ENCODE data around the gene CIAO1. TPM values are rescaled to one million over a fixed set of nuclear protein-coding genes. Genes with fewer than 3 reads are reported as not detected.

Gene CIAO1
- total and polyA plus RNA-seq, 2 of the 13 experiments (the other 11 are each of a cell fraction or from before 2014, with no cell fraction given): 99.3 to 120 TPM

DNA sequence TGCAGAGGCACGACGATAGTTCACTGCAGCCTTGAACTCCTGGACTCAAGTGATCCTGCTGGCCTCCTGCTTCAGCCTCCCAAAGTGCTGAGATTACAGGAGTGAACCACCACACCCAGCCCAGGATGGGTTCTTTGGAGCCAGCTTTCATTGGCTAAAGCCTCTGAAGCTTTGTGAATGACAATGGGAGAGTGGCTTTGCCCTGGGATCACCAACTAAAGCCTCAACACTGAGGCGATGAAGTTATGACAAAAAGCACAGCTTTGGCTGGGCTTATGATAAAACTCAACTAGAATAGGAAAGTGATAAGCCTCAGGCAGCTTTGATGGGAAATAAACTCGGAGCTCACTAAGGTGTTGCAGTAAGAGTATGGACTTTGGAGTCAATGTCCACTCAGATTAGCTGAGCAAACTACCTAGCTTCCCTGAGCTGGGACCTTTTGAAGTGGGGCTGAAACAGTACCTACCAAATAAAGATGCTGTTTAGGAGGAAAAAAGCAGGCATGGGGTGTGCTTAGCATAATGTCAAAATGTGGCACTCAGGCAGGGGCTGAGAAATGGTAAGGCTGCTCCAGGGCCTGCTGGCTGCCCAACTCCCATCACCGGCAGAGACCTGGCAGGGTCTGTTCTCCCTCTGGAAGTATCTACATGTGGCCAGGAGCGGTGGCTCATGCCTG lies 4.6 kb upstream of the CIAO1 start (continued):
- TF ChIP-seq, protein P1, sequence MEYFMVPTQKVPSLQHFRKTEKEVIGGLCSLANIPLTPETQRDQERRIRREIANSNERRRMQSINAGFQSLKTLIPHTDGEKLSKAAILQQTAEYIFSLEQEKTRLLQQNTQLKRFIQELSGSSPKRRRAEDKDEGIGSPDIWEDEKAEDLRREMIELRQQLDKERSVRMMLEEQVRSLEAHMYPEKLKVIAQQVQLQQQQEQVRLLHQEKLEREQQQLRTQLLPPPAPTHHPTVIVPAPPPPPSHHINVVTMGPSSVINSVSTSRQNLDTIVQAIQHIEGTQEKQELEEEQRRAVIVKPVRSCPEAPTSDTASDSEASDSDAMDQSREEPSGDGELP (IDR thresholded peaks at IDR 0.05; ENCODE audit: borderline replicate concordance, low read depth): no peak
- TF ChIP-seq, protein P2, sequence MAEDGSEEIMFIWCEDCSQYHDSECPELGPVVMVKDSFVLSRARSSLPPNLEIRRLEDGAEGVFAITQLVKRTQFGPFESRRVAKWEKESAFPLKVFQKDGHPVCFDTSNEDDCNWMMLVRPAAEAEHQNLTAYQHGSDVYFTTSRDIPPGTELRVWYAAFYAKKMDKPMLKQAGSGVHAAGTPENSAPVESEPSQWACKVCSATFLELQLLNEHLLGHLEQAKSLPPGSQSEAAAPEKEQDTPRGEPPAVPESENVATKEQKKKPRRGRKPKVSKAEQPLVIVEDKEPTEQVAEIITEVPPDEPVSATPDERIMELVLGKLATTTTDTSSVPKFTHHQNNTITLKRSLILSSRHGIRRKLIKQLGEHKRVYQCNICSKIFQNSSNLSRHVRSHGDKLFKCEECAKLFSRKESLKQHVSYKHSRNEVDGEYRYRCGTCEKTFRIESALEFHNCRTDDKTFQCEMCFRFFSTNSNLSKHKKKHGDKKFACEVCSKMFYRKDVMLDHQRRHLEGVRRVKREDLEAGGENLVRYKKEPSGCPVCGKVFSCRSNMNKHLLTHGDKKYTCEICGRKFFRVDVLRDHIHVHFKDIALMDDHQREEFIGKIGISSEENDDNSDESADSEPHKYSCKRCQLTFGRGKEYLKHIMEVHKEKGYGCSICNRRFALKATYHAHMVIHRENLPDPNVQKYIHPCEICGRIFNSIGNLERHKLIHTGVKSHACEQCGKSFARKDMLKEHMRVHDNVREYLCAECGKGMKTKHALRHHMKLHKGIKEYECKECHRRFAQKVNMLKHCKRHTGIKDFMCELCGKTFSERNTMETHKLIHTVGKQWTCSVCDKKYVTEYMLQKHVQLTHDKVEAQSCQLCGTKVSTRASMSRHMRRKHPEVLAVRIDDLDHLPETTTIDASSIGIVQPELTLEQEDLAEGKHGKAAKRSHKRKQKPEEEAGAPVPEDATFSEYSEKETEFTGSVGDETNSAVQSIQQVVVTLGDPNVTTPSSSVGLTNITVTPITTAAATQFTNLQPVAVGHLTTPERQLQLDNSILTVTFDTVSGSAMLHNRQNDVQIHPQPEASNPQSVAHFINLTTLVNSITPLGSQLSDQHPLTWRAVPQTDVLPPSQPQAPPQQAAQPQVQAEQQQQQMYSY (CRISPR knock-in tag; IDR thresholded peaks at IDR 0.05): no peak
- no peak for TF ChIP-seq ZNF616 (CRISPR knock-in tag; IDR thresholded peaks at IDR 0.05; ENCODE audit: low read depth)
- TF ChIP-seq ZNF441 (CRISPR knock-in tag; IDR thresholded peaks at IDR 0.05; ENCODE audit: borderline replicate concordance): no peak
- TF ChIP-seq, protein P3, sequence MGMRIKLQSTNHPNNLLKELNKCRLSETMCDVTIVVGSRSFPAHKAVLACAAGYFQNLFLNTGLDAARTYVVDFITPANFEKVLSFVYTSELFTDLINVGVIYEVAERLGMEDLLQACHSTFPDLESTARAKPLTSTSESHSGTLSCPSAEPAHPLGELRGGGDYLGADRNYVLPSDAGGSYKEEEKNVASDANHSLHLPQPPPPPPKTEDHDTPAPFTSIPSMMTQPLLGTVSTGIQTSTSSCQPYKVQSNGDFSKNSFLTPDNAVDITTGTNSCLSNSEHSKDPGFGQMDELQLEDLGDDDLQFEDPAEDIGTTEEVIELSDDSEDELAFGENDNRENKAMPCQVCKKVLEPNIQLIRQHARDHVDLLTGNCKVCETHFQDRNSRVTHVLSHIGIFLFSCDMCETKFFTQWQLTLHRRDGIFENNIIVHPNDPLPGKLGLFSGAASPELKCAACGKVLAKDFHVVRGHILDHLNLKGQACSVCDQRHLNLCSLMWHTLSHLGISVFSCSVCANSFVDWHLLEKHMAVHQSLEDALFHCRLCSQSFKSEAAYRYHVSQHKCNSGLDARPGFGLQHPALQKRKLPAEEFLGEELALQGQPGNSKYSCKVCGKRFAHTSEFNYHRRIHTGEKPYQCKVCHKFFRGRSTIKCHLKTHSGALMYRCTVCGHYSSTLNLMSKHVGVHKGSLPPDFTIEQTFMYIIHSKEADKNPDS (CRISPR knock-in tag; IDR thresholded peaks at IDR 0.05): no peak
- no peak for TF ChIP-seq MZF1 (CRISPR knock-in tag; IDR thresholded peaks at IDR 0.05; ENCODE audit: borderline replicate concordance)
- no peak for TF ChIP-seq ZNF282 (IDR thresholded peaks at IDR 0.05; ENCODE audit: partially characterized antibody)
- TF ChIP-seq, protein P4, sequence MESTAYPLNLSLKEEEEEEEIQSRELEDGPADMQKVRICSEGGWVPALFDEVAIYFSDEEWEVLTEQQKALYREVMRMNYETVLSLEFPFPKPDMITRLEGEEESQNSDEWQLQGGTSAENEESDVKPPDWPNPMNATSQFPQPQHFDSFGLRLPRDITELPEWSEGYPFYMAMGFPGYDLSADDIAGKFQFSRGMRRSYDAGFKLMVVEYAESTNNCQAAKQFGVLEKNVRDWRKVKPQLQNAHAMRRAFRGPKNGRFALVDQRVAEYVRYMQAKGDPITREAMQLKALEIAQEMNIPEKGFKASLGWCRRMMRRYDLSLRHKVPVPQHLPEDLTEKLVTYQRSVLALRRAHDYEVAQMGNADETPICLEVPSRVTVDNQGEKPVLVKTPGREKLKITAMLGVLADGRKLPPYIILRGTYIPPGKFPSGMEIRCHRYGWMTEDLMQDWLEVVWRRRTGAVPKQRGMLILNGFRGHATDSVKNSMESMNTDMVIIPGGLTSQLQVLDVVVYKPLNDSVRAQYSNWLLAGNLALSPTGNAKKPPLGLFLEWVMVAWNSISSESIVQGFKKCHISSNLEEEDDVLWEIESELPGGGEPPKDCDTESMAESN (CRISPR knock-in tag; conservative IDR thresholded peaks at IDR 0.05): 0 out of 2 replicates have a peak, but pooled peaks have one; percentile 54
- TF ChIP-seq TMF1 (CRISPR knock-in tag; IDR thresholded peaks at IDR 0.05; ENCODE audit: low read depth): no peak
- peak; percentile 72; the same call in 1 of the 2 replicates for TF ChIP-seq ZNF792 (CRISPR knock-in tag; IDR thresholded peaks at IDR 0.05)
- TF ChIP-seq ZNF143 (CRISPR knock-in tag; IDR thresholded peaks at IDR 0.05): no peak
- TF ChIP-seq ZNF12 (CRISPR knock-in tag; IDR thresholded peaks at IDR 0.05): no peak
- TF ChIP-seq IRF2 (CRISPR knock-in tag; IDR thresholded peaks at IDR 0.05): peak; percentile 65; the same call in 1 of the 2 replicates
- no peak for TF ChIP-seq NFYC (CRISPR knock-in tag; IDR thresholded peaks at IDR 0.05)
- TF ChIP-seq, protein P5, sequence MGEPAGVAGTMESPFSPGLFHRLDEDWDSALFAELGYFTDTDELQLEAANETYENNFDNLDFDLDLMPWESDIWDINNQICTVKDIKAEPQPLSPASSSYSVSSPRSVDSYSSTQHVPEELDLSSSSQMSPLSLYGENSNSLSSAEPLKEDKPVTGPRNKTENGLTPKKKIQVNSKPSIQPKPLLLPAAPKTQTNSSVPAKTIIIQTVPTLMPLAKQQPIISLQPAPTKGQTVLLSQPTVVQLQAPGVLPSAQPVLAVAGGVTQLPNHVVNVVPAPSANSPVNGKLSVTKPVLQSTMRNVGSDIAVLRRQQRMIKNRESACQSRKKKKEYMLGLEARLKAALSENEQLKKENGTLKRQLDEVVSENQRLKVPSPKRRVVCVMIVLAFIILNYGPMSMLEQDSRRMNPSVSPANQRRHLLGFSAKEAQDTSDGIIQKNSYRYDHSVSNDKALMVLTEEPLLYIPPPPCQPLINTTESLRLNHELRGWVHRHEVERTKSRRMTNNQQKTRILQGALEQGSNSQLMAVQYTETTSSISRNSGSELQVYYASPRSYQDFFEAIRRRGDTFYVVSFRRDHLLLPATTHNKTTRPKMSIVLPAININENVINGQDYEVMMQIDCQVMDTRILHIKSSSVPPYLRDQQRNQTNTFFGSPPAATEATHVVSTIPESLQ (CRISPR knock-in tag; conservative IDR thresholded peaks at IDR 0.05): no peak
- TF ChIP-seq, protein P6, sequence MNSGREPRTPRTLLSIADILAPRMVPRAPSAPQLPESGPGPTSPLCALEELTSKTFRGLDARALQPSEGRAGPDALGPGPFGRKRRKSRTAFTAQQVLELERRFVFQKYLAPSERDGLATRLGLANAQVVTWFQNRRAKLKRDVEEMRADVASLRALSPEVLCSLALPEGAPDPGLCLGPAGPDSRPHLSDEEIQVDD (CRISPR knock-in tag; IDR thresholded peaks at IDR 0.05; ENCODE audit: borderline replicate concordance): no peak
- no peak for TF ChIP-seq FLYWCH1 (CRISPR knock-in tag; IDR thresholded peaks at IDR 0.05)
- TF ChIP-seq EEA1 (CRISPR knock-in tag; IDR thresholded peaks at IDR 0.05; ENCODE audit: borderline replicate concordance): no peak; the same call in 1 of the 2 replicates

Data from HepG2 (cell line).